Fibroblast of villous mesenchyme (primary cell): ENCODE results near the gene CBX8. TPM values are rescaled to one million over a fixed set of nuclear protein-coding genes. Genes with fewer than 3 reads are reported as not detected.

Experiments used
- DNase-seq: peaks from one replicate; pipeline ENCODE4 v3.0.0-alpha.2; 2010; ENCODE audit warnings: low read depth
- H3K4me3 ChIP-seq: 2 replicates; pipeline ENCODE4 v1.5.1; 2011; ENCODE audit warnings: low read depth, mild to moderate bottlenecking, low read length
- total RNA-seq: library from RNA; depleted of rRNA; stranded (reverse); fragments of >200 nt; gene quantifications from 2 replicates; pipeline ENCODE4 v1.2.3, GENCODE V29; 2012
- TF ChIP-seq, protein P1 (sequence below): IDR thresholded peaks from 2 replicates; pipeline ENCODE4 v1.5.1; 2012; ENCODE audit warnings: low read depth, mild to moderate bottlenecking, low read length; ENCODE audit not compliant: insufficient read depth

CBX8 gene
- total RNA-seq, 1 donor, result 4.7 TPM

DNA sequence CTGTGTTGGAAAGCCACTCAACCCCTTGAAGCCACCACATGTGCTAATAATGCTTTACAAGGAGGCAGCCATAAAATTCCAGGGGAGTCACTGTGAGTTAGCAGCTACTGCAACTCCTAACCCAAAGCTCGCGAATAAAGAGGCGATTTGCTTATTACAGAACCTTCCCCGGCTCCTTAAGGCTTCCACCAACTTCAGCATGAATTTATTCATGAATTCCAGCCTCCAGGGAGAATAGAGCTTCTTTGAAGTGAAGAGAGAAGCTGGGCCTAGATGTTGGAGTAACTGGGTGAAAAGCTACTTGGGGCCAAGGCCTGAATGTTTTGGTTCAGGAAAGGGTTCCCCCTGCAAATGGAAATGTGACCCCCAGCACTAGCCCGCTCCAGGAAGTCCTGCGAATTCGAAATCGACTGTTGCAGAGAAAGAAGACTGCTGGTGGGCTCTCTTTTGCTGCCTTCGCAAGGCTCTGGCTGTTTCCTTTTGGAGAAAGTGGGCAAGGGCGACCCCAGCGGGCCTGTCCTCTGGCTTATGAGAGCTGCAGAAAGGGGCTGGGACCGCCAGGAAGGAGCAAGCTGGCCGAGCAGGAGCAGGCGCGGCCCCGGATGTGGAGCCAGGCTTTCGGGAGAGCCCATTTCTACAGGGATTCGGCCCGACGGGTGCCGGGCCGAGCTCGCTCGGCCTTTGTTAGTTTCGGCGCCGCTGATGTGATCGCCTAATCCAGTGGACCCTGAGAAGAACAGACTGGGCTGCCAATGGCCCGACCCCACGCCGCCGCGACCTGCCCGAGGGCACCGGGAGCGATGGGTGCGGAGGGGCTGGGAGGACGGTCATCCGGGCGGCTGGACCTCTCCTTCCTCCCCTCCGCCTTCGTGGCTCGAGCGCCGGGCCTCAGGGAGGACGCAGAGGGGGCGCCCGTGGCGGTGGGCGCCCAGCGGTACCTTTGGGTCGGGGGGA lies 7.6 kb downstream of the CBX8 start:
- DNase-seq, result no peak
- TF ChIP-seq, protein P1, sequence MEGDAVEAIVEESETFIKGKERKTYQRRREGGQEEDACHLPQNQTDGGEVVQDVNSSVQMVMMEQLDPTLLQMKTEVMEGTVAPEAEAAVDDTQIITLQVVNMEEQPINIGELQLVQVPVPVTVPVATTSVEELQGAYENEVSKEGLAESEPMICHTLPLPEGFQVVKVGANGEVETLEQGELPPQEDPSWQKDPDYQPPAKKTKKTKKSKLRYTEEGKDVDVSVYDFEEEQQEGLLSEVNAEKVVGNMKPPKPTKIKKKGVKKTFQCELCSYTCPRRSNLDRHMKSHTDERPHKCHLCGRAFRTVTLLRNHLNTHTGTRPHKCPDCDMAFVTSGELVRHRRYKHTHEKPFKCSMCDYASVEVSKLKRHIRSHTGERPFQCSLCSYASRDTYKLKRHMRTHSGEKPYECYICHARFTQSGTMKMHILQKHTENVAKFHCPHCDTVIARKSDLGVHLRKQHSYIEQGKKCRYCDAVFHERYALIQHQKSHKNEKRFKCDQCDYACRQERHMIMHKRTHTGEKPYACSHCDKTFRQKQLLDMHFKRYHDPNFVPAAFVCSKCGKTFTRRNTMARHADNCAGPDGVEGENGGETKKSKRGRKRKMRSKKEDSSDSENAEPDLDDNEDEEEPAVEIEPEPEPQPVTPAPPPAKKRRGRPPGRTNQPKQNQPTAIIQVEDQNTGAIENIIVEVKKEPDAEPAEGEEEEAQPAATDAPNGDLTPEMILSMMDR, result no peak

GRCh38 chr17:79788455-79788854 lies 8.4 kb downstream of the CBX8 start:
- no peak overlapping the region for H3K4me3 ChIP-seq
- DNase-seq, result no peak
- TF ChIP-seq, protein P1, result no peak

More for the DNA sequence above, 7.6 kb downstream of the CBX8 start:
- H3K4me3 ChIP-seq, result peak overlapping the region; percentile 18

GRCh38 chr17:79786930-79787643 lies 9.8 kb downstream of the CBX8 start:
- DNase-seq, result no peak
- TF ChIP-seq, protein P1, result no peak
- H3K4me3 ChIP-seq, result no peak overlapping the region

- no peak overlapping the region for H3K4me3 ChIP-seq
- TF ChIP-seq, protein P1, result no peak
- DNase-seq, result no peak
Measured at GRCh38 chr17:79785900-79786810, 10.7 kb downstream of the CBX8 start.

DNA sequence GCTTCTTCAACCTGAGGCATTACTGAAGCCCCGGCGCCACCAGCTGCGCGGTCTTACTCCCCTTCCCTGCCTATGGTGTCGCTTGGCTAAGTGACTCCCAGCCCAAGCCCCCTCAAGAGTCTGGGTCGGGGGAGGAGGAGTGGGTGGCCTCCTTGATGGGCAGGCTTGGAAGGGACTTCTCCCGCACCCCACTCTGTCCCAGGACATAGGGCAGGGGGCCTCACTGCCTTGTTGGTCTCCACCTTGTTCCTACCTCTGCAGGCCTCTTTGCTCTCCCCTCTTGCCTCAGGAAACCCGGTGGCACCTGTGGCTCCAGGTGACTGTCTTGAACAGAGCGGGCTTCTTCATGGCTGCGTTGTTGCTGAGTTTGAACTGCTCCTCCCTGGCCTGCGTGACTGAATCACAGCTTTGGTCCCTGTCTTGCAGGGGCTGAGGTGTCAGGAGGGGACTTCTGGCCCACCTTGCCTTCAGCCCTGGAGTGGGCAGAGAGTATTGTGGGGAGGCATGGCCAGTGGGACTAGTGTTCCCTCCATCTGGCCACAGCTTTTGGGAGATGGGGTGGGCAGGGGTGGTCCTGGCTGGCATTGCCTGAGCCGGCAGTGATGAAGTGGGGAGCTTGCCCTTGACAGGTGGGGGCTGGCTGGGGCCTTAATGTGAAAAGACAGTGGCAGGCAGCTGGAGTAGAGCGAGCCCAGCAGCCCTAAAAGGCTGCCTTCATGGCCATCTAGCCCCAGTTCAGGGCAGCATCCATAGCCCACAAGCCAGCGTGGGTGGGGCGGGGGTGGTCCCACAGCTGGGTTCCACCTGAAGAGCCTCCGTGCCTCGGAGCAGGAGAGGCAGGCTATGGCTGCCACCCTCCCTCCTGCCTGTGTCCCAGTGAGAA lies 11.6 kb downstream of the CBX8 start:
- DNase-seq, result no peak
- no peak overlapping the region for H3K4me3 ChIP-seq
- TF ChIP-seq, protein P1, result no peak
